ENCODE measurements around the gene POMT2.

Gene POMT2

GRCh38 chr14:77236814-77237213 is 83.9 kb downstream of the POMT2 start:
- DNase-seq = no peak

- DNase-seq = no peak
These were observed 89.0 kb downstream of the POMT2 start for GRCh38 chr14:77231721-77232120.

GRCh38 chr14:77230914-77231313 is 89.8 kb downstream of the POMT2 start:
- no peak for DNase-seq

- DNase-seq = no peak
These were observed 92.6 kb downstream of the POMT2 start for GRCh38 chr14:77228056-77228455.

GRCh38 chr14:77225892-77226557 is 94.7 kb downstream of the POMT2 start:
- DNase-seq = no peak

- DNase-seq = no peak
These were observed 95.4 kb downstream of the POMT2 start for GRCh38 chr14:77225254-77225653.
